SH-SY5Y (cell line): Measurements from ENCODE around the gene HCFC1R1.

Experiments used
- GATA2 ChIP-seq: IDR thresholded peaks from 2 replicates; pipeline ENCODE4 v1.6.1; 2011; ENCODE audit warnings: mild to moderate bottlenecking, low read depth, low read length
- GATA3 ChIP-seq: IDR thresholded peaks from 2 replicates; pipeline ENCODE4 v1.6.1; 2011; ENCODE audit warnings: low read depth, mild to moderate bottlenecking, low read length, moderate library complexity

GRCh38 chr16:3062553-3062952 is 38.8 kb upstream of the HCFC1R1 start:
- TF ChIP-seq GATA2 (no peak), GATA3 (no peak)
